Epithelial cell of esophagus (primary cell): ENCODE results near the gene IFNB1.

ENCODE experiments used
- DNase-seq: peaks from one replicate; pipeline ENCODE4 v3.0.0; 2010; ENCODE audit warnings: low read depth
- H3K4me3 ChIP-seq: 2 replicates; pipeline ENCODE4 v1.5.1; 2011; ENCODE audit warnings: mild to moderate bottlenecking, low read length, control low read depth
- TF ChIP-seq, protein P1 (sequence below): IDR thresholded peaks from 2 replicates; pipeline ENCODE4 v1.5.1; 2011; ENCODE audit warnings: low read depth, mild to moderate bottlenecking, low read length, control low read depth, inconsistent platforms; ENCODE audit not compliant: insufficient read depth; ENCODE audit errors: missing control alignments

Gene IFNB1

DNA sequence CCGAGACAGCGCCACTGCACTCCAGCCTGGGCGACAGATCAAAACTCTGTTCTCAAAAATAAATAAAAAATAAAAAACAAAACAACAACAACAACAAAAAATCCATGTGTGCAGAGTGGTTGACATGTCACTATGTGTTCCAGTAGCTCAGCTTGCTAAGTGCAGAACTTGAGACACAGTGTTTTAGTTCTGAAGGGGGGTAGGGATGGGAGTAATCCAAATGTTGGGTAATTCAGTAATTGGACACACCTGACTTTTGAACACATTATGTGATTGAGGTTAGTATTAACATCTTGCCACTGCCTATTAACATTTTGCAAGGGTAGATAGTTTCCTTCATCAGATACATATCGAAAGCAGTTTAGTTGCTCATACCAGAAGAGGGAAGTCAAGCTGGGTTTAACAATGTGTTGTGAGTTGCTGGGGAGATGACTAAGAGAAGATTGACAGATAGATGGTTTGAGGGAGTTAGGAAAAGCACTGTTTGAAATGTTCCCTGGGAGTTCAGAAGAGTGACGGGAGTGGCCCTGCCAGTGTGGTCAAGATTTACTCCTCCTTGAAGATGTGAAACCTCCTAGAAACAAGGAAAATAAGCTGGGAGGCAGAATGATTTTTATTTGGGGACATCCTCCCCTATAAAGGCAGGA is 47.2 kb downstream of the IFNB1 start:
- H3K4me3 ChIP-seq = no peak overlapping the region
- peak; percentile 65 for DNase-seq
- TF ChIP-seq, protein P1, sequence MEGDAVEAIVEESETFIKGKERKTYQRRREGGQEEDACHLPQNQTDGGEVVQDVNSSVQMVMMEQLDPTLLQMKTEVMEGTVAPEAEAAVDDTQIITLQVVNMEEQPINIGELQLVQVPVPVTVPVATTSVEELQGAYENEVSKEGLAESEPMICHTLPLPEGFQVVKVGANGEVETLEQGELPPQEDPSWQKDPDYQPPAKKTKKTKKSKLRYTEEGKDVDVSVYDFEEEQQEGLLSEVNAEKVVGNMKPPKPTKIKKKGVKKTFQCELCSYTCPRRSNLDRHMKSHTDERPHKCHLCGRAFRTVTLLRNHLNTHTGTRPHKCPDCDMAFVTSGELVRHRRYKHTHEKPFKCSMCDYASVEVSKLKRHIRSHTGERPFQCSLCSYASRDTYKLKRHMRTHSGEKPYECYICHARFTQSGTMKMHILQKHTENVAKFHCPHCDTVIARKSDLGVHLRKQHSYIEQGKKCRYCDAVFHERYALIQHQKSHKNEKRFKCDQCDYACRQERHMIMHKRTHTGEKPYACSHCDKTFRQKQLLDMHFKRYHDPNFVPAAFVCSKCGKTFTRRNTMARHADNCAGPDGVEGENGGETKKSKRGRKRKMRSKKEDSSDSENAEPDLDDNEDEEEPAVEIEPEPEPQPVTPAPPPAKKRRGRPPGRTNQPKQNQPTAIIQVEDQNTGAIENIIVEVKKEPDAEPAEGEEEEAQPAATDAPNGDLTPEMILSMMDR = no peak

- TF ChIP-seq, protein P1 = no peak
- H3K4me3 ChIP-seq = no peak overlapping the region
- no peak for DNase-seq
These were observed 48.1 kb downstream of the IFNB1 start for GRCh38 chr9:21029661-21030060.

DNA sequence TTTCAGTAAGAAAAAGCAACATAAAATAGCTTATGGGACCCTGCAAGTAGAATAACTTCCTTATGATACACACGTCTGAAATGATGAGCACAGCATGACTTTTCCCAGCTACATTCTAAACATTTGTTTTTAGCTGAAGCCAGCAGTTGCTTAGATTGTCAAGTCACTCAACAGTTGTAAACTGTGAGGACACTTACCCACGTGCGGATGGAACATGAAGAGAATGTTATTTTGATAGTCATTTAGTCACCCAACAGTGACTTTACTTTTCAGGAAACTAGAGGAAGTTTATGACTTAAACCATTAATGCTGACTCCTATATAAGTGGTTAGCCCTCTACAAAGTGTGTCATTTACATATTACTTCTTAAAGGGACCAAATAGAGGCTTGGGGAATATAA is 49.3 kb downstream of the IFNB1 start:
- TF ChIP-seq, protein P1 = no peak
- H3K4me3 ChIP-seq = no peak overlapping the region
- DNase-seq = no peak

DNA sequence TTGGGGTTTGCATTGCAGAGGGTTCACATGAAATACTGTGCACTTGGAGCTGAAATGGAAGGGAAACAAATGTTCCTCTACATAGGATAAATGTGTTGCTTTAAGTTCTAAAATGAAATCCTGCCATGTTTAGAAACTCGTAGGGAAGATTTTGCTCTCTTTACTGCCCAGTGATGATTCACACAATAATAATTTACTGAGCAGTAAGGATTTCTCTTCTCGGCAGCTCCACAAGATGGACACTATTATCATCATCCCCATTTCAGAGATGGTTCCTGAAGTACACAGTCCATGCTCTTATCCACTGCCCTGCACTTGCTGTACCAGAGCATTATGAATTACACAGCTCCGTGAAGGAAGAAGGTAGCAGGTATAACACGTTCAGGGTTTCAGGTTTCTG is 50.4 kb downstream of the IFNB1 start:
- peak; percentile 14 for DNase-seq
- H3K4me3 ChIP-seq = no peak overlapping the region
- TF ChIP-seq, protein P1 = no peak
